ENCODE measurements around the gene RAB44.

DNA sequence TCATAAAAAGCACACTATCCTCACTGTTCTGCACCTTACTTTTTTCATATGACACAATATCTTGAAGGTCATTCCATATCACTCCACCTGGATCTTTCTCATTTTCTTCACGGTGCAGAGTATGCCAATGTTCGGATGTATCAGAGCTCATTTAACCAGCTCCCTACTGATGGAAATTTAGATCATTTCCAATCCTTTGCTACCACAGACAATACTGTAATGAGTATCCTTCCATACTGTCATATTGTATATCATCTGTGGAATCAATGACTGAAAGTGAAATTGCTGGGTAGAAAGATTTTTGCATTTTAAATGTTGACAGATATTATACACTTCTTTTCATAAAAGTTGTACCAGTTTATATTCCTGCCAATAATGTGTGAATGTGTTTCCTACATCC, 2.2 kb upstream of the RAB44 start:
- TF ChIP-seq, protein P1, sequence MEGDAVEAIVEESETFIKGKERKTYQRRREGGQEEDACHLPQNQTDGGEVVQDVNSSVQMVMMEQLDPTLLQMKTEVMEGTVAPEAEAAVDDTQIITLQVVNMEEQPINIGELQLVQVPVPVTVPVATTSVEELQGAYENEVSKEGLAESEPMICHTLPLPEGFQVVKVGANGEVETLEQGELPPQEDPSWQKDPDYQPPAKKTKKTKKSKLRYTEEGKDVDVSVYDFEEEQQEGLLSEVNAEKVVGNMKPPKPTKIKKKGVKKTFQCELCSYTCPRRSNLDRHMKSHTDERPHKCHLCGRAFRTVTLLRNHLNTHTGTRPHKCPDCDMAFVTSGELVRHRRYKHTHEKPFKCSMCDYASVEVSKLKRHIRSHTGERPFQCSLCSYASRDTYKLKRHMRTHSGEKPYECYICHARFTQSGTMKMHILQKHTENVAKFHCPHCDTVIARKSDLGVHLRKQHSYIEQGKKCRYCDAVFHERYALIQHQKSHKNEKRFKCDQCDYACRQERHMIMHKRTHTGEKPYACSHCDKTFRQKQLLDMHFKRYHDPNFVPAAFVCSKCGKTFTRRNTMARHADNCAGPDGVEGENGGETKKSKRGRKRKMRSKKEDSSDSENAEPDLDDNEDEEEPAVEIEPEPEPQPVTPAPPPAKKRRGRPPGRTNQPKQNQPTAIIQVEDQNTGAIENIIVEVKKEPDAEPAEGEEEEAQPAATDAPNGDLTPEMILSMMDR (IDR thresholded peaks at IDR 0.05) = no peak
- no peak for TF ChIP-seq EZH2 (IDR thresholded peaks at IDR 0.05)
- TF ChIP-seq EZH2phosphoT487 (IDR thresholded peaks at IDR 0.05) = no peak
